ENCODE data around the gene KLHL40. TPM values are rescaled to one million over a fixed set of nuclear protein-coding genes. Genes with fewer than 3 reads are reported as not detected.

Gene KLHL40
- total and polyA plus RNA-seq, 8 donors: 0.12 TPM; not detected in 7

DNA sequence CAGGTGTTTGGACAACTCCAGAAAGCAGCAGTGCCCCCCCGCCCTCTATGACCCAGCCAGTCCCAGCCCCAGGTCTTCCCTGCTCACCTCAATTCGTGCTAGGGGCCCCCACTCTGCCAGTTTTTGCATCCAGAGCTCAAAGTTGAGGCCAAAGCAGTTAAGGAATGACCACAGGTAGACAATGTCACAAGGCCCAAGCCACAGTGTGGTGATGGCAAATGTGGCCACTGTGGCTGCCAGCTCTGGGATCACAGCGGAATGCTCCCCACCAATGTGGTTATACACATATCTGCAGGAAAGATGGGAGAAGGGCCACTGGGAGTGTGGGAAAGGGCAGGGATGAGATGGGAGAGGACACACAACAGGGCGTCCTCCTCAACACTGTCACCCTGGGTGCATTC lies 8.2 kb downstream of the KLHL40 start:
- DNase-seq (no peak), ATAC-seq (no peak), FAIRE-seq (no peak)
- Histone ChIP-seq H3K36me3 (no peaks in the 10 kb centered on the region), H3K9me3 (no peaks in the 10 kb centered on the region), H3K27ac (no peak overlapping the region), H3K27me3 (no peaks in the 10 kb centered on the region), H3K4me3 (no peak overlapping the region), H3K4me1 (no peaks in the 10 kb centered on the region)
- TF ChIP-seq, protein P1, sequence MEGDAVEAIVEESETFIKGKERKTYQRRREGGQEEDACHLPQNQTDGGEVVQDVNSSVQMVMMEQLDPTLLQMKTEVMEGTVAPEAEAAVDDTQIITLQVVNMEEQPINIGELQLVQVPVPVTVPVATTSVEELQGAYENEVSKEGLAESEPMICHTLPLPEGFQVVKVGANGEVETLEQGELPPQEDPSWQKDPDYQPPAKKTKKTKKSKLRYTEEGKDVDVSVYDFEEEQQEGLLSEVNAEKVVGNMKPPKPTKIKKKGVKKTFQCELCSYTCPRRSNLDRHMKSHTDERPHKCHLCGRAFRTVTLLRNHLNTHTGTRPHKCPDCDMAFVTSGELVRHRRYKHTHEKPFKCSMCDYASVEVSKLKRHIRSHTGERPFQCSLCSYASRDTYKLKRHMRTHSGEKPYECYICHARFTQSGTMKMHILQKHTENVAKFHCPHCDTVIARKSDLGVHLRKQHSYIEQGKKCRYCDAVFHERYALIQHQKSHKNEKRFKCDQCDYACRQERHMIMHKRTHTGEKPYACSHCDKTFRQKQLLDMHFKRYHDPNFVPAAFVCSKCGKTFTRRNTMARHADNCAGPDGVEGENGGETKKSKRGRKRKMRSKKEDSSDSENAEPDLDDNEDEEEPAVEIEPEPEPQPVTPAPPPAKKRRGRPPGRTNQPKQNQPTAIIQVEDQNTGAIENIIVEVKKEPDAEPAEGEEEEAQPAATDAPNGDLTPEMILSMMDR (IDR thresholded peaks at IDR 0.05): no peak
- WGBS, 2 donors: 68 to 69% methylated on average over 3 to 4 of the region's 4 CpGs
- intact Hi-C loops (cut with DNase I): no loop called here

DNA sequence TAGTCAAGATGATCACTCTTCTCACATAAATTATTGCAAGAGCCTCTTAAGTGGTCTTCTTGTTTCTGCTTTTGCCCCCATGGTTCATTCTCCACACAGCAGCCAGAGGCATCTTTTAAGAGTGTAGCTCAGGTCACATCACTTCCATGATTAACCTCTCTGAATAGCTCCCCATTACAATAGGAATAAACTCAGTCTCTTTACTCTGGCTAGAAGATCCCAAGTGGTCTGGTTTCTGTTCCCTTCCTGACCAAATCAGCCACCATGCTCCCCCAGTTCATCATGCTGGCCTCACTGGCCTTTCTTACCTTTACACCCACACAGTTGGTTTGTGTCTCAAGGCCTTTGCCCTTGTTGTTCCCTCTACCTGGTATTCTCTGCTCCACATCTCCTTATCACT lies 9.0 kb downstream of the KLHL40 start:
- no peak for DNase-seq
- TF ChIP-seq, protein P1 (IDR thresholded peaks at IDR 0.05): no peak
- no peaks in the 10 kb centered on the region for H3K36me3 ChIP-seq
- H3K9me3 ChIP-seq: no peaks in the 10 kb centered on the region
- no peak for ATAC-seq
- H3K27me3 ChIP-seq: no peaks in the 10 kb centered on the region
- H3K27ac ChIP-seq: no peak overlapping the region
- FAIRE-seq: no peak
- no peak overlapping the region for H3K4me3 ChIP-seq
- intact Hi-C loops (cut with DNase I): no loop called here
- no peaks in the 10 kb centered on the region for H3K4me1 ChIP-seq

DNA sequence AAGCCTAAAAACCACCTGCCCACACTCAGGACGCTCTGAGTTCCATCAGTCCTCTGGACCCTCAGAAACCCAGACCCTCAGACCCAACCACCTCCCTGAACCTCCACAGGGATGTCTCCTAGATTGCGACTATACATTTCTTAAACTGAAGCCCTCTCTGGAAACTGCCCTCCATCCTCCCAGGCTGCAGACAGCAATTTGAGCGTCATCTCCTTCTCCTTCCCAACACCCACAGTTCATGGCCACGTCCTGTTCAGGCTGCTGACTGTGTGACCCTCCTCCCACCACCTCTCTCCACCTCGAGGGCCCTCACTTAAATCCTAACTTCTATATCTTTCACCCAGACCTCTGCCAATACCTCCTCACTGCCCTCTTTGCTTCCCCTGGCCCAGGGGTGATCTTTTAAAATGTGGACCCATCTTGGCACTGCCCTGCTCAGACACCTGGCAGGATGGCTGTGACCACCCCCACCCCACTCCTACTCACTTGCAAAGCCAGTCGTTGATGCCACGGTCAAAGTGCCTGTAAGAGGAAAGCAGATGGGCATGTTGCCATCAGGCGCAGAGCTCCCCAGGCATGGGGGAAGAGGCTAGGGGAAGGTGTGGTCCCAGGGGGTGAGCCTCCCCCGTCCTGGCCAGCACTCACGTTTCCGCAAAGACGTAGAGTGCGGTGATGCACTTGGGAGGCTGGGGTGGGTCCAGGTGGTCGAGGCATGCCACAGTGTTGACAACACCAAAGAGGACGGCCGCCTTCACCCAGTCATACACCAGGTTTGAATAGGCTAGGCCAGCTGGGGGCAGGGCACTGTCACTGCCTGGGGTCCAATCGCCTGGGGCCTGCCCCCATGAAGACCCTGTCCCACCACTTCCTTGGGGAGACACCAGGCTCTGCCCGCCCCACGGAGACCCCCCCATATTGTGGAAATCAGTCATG lies 11.3 kb downstream of the KLHL40 start:
- Histone ChIP-seq H3K36me3 (no peaks in the 10 kb centered on the region), H3K4me1 (no peaks in the 10 kb centered on the region), H3K27me3 (no peaks in the 10 kb centered on the region), H3K27ac (no peak overlapping the region), H3K9me3 (no peaks in the 10 kb centered on the region), H3K4me3 (no peak overlapping the region)
- WGBS, 2 donors: 61 to 70% methylated on average over 19 of the region's 19 CpGs
- DNase-seq: peak in 2 of 6 donors; percentile 5 to 42
- no peak for FAIRE-seq
- TF ChIP-seq, protein P1 (IDR thresholded peaks at IDR 0.05): no peak
- ATAC-seq: no peak
- intact Hi-C loops (cut with DNase I): no loop called here

DNA sequence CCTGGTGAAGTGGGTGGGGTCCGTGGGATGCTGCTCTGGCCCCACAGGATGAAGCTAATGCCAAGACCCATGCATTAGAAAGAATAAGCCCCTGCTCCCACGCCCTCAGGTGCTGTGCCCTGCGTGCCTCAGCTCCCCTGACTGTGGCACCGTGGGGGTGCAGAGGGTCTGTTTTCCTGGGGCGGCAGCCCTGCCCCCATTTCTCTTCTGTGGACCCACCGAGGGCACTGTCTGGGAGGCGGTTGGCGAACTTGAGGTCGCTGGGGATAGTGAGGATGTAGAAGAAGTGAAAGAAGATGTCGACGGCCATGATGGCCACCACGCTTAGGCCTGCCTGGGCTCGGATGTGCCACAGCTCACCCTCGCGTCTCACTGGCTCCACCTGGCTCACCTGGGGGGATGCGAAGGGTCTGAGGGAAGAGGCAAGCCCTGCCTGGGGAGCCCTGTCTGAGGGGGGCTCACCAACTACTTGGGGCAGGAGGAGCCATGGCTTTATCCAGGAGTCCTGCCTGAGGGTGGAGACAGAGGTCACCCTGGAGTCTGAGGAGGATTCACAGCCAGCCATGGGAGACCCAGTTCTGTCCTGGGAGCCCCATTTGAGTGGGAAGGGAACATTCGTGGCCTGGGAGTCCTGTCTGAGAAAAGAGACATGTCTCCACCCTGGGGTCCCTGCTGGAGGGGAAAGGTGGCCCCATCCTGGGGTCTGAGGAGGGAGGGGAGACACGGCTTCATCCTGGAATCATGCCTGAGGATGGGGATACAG lies 12.1 kb downstream of the KLHL40 start:
- Histone ChIP-seq H3K27ac (no peak overlapping the region), H3K27me3 (no peaks in the 10 kb centered on the region), H3K36me3 (no peaks in the 10 kb centered on the region), H3K9me3 (no peaks in the 10 kb centered on the region), H3K4me1 (no peaks in the 10 kb centered on the region), H3K4me3 (no peak overlapping the region)
- TF ChIP-seq, protein P1 (IDR thresholded peaks at IDR 0.05): no peak
- ATAC-seq (no peak), FAIRE-seq (no peak), DNase-seq (peak in 2 of 6 donors; percentile 6 to 41)
- intact Hi-C loops (cut with DNase I): no loop called here
- WGBS, 2 donors: 77 to 84% methylated on average over 18 of the region's 18 CpGs

Measured in pancreas (tissue), 10 donors.